Pulmonary artery endothelial cell (primary cell): ENCODE results near the gene FAM76A. TPM values are rescaled to one million over a fixed set of nuclear protein-coding genes. Genes with fewer than 3 reads are reported as not detected.
A peak's percentile ranks its signal among the peaks of the same experiment; 100 is the strongest.
"Not testable (repeated sequence)": the region's sequence is repeated elsewhere in the genome, so short reads cannot be mapped to it uniquely, and the experiment has no call there.

Source experiments
- DNase-seq: peaks from one replicate; pipeline ENCODE4 v3.0.0-alpha.2; 2011; ENCODE audit warnings: low read depth, low spot score
- total RNA-seq: library from RNA; depleted of rRNA; stranded (reverse); fragments of >200 nt; gene quantifications from 2 replicates; pipeline ENCODE4 v1.2.3, GENCODE V29; 2014

Gene FAM76A
- total RNA-seq, 1 donor from 2014 or later: 12.0 TPM

GRCh38 chr1:27778056-27778455 lies 52.3 kb downstream of the FAM76A start:
- no peak for DNase-seq

GRCh38 chr1:27779122-27779521 lies 53.4 kb downstream of the FAM76A start:
- DNase-seq: no peak

GRCh38 chr1:27782950-27783349 lies 57.2 kb downstream of the FAM76A start:
- no peak for DNase-seq

- no peak for DNase-seq
These were observed 58.9 kb downstream of the FAM76A start for GRCh38 chr1:27784700-27785099.

- DNase-seq: no peak
These were observed 60.2 kb downstream of the FAM76A start for GRCh38 chr1:27785781-27786455.

GRCh38 chr1:27787895-27788294 lies 62.1 kb downstream of the FAM76A start:
- DNase-seq: no peak

GRCh38 chr1:27789540-27790041 lies 63.8 kb downstream of the FAM76A start:
- peak; percentile 93 for DNase-seq

- not testable (repeated sequence) for DNase-seq
These were observed 64.5 kb downstream of the FAM76A start for GRCh38 chr1:27790270-27790669.

GRCh38 chr1:27795601-27796000 lies 69.8 kb downstream of the FAM76A start:
- DNase-seq: no peak

- no peak for DNase-seq
These were observed 79.0 kb downstream of the FAM76A start for GRCh38 chr1:27804791-27805190.

- no peak for DNase-seq
These were observed 81.0 kb downstream of the FAM76A start for GRCh38 chr1:27806758-27807157.

GRCh38 chr1:27807385-27807784 lies 81.6 kb downstream of the FAM76A start:
- no peak for DNase-seq

GRCh38 chr1:27808131-27808530 lies 82.4 kb downstream of the FAM76A start:
- not testable (repeated sequence) for DNase-seq

GRCh38 chr1:27809883-27810282 lies 84.1 kb downstream of the FAM76A start:
- no peak for DNase-seq

GRCh38 chr1:27811741-27812500 lies 86.2 kb downstream of the FAM76A start:
- no peak for DNase-seq

Other genes starting within 250 kb of the FAM76A start
- gene WASF2, start 235.8 kb upstream of the FAM76A start, total RNA-seq: 33.7 and 35.2 TPM in 2 replicates
- 4.3 and 7.0 TPM in 2 replicates for gene AHDC1, start 121.8 kb upstream of the FAM76A start, total RNA-seq
- gene FGR, start 90.8 kb upstream of the FAM76A start, total RNA-seq: 0.07 and 0.18 TPM in 2 replicates
- 41.0 and 41.1 TPM in 2 replicates for gene IFI6, start 53.8 kb upstream of the FAM76A start, total RNA-seq
- 103 and 123 TPM in 2 replicates for gene STX12, start 47.3 kb downstream of the FAM76A start, total RNA-seq
- gene PPP1R8, start 104.8 kb downstream of the FAM76A start, total RNA-seq: 58.7 and 64.9 TPM in 2 replicates
- gene THEMIS2, start 146.6 kb downstream of the FAM76A start, total RNA-seq: 3.7 and 4.1 TPM in 2 replicates
- 43.5 and 68.0 TPM in 2 replicates for gene RPA2, start 188.6 kb downstream of the FAM76A start, total RNA-seq
- gene SMPDL3B, start 209.0 kb downstream of the FAM76A start, total RNA-seq: 0.26 and 0.39 TPM in 2 replicates
- gene XKR8, start 234.0 kb downstream of the FAM76A start, total RNA-seq: 3.9 and 4.6 TPM in 2 replicates